Astrocyte of the spinal cord (primary cell): Measurements from ENCODE around the gene PTPN14.

ENCODE experiments used
- DNase-seq: peaks from one replicate; pipeline ENCODE4 v3.0.0; 2011; ENCODE audit warnings: low read depth, low spot score
- H3K4me3 ChIP-seq: 2 replicates; pipeline ENCODE4 v1.5.1; 2011; ENCODE audit warnings: low read depth, mild to moderate bottlenecking, low read length, moderate library complexity
- CTCF ChIP-seq: IDR thresholded peaks from 2 replicates; pipeline ENCODE4 v1.5.1; 2012; ENCODE audit warnings: low read depth, mild to moderate bottlenecking, low read length, inconsistent platforms
- in situ Hi-C: cut with HindIII; loops from 2 replicates; pipeline ENCODE4 v1.10.0; 2017; ENCODE audit warnings: low sequenced_read_pairs

PTPN14 gene

DNA sequence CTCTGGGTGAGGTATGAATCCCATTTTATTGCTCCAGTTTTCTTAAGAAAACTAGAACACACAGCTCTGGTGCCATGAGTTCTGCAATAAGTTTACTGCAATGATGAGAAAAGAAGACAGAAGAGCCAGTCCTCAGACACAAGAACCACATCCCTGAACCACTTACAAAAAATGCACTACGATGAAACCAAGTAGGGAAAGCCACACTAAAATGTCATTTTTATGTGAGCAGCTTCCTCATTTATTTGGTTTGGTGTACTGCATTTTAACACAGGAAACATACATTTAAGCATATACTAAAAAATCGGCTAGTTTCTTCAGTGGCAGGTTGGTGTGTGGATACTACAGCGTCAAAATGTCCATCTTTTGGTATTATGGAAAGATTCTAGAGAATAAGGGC lies 95.9 kb downstream of the PTPN14 start:
- TF ChIP-seq CTCF = no peak
- DNase-seq = no peak
- in situ Hi-C loops = no loop called here
- H3K4me3 ChIP-seq = no peak overlapping the region

DNA sequence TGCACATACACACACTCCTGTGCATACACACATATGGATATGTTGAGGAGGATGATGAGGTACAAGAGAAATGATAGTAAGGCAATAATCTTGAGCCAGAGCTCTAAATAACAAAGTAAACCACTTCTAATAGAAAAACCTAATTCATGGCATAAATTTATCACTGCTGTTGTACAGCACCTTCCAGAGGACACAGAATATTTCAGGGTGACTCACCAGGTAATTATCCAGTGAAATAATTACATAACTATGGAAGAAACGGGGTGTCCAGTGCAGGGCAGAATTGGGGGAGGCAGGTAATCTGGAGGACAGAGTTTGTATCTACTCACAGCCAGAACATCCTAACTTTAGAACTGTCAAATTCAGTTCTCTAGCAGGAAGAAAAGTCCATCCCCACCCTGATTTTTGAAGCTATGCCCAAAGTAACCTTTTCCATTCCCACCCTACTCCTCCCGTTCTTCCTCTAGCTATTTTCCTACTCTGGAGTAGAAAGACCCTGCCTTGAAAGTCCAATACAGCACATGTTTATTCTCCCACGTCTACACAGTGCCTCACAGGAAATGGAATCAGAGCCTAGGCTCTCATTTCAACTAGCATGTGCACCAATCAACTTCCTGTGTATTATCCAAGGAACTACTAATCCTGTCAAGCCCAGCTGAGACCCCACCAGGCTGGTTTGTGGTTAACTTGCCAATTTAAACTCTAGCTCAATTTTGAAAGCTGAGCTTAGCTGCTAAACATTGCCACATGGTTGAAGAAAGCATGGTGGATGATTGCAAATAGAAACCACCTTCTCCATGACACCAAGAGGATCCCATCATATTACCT lies 96.6 kb downstream of the PTPN14 start:
- DNase-seq = peak; percentile 89
- no peak for TF ChIP-seq CTCF
- in situ Hi-C loops = no loop called here
- H3K4me3 ChIP-seq = no peak overlapping the region

DNA sequence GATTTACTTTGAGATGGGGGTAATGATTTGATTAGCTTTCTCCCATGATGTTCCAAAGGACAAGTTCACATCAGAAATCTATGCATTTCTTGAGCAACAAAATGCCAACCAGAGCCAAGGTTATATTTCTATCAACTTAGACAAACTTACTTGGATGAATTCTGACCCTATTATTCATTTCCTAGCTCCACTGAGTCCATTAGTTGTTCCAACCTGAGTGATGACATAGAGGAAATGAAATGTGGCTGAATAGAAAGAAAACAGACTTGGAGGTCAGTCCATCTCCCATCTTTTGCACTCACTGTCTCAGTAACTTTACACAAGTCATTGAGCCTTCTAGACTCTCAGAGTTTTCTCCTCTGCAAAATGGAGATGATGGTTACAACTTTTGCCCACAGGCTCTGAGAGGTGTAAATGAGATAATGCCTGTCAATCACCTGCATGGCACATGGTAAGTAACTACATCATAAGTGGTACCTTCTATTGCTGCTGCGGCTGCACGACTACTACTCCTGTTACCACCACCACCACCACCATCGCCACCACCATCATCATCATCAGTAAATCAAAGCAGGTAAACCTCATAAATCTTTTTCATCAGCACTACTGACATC lies 98.2 kb downstream of the PTPN14 start:
- DNase-seq = peak; percentile 63
- in situ Hi-C loops = no loop called here
- no peak overlapping the region for H3K4me3 ChIP-seq
- no peak for TF ChIP-seq CTCF

DNA sequence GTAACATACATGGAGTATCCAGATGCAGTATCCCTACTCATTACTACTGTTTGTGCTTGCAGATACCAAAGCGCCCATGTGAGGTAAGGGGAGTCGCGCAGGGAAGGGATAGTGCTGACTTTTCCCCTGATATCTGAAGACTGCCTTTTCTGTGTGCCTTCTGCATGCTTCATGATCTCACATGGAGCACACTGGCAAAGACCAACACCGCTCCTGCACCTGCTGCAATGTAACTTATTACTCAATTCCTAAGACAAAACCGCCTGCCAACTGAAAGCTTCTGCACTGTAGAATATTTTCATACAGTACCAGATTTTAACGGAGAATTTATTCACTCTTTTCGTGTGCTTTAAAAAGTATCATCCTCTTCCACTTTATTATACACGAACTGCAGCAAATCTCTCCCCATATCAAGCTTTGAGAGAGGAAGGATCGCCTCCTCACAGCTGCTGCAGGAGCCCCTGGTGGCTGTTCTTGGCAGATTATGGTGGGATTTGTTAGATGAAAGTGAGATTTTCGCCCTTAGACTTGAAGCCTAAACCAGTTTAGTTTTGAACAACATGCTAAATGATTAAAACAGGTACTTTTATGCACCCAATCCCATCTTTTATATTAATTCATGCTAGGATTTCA lies 99.1 kb downstream of the PTPN14 start:
- TF ChIP-seq CTCF = no peak
- DNase-seq = no peak
- in situ Hi-C loops = no loop called here
- H3K4me3 ChIP-seq = no peak overlapping the region

DNA sequence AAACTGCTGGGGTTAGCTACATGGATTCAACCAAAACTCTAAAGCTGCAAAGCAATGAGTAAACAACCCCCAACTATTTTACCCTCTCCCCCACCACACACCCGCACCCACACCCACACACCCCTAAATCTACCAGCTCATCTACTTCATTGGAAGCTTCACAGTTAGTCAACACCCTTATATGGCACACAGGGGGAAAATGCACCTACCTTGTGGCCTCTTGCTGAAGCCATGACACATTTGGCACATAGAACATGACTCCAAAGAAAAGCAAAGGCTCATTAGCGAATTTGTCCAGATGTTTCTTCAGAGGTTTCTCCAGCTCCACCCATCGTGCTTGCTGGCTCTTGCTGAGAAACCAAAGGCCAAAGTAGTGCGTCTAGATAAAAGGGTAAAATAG lies 99.8 kb downstream of the PTPN14 start:
- no peak for TF ChIP-seq CTCF
- no peak for DNase-seq
- in situ Hi-C loops = no loop called here
- H3K4me3 ChIP-seq = no peak overlapping the region

DNA sequence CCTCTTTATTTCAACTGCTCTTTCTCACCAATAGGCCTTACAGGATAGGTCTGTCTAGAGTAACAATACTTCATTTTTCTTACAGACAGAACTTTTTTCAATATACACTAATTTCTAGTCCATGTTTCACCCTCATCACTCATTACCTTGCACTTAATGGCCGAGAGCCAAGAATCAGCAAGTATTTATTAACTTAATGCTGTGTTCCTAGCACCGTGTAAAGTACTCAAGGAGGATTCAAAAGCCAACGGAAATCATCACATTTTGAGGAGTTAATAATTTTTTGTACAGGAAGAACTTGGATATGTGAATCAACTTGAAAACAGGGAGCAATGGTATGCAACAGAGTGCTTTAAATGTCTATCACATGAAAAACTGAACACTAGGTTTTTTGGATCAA lies 102.0 kb downstream of the PTPN14 start:
- DNase-seq = no peak
- H3K4me3 ChIP-seq = no peak overlapping the region
- in situ Hi-C loops = no loop called here
- no peak for TF ChIP-seq CTCF
